K562 (cell line): ENCODE results near the gene KMT2C.

ENCODE experiments used
- CBX3 ChIP-seq, 2 experiments: IDR thresholded peaks; 1 replicate in 1 of 2; 2 replicates in 1 of 2; pipeline ENCODE4 v1.6.1; 2012; ENCODE audit warnings: inconsistent platforms in 2 of 2, low read length in 2 of 2, borderline replicate concordance in 1 of 2, control low read depth in 1 of 2
- CEBPG ChIP-seq, 3 experiments: fragments of 200-800 bp in 1 of 3; sonication (Bioruptor generic) in 1 of 3; sonication (generic) in 1 of 3; formaldehyde crosslinking in 1 of 3; IDR thresholded peaks in 2 of 3; conservative IDR thresholded peaks in 1 of 3; 2 replicates each; pipeline versions ENCODE4 v1.6.1 to v1.8.0; 2016 to 2022; ENCODE audit warnings: missing compliant biosample characterization in 2 of 3, missing genetic modification characterization in 2 of 3, mild to moderate bottlenecking in 1 of 3, missing genetic modification reagents in 1 of 3
- CHD4 ChIP-seq: fragments of 200-600 bp; sonication (generic); IDR thresholded peaks from 3 replicates; pipeline ENCODE4 v1.6.1; 2012; ENCODE audit warnings: low read depth, mild to moderate bottlenecking, mixed read lengths, low read length, inconsistent platforms; ENCODE audit not compliant: insufficient read depth, insufficient replicate concordance, poor library complexity, severe bottlenecking
- EZH2 ChIP-seq: IDR thresholded peaks from 2 replicates; pipeline ENCODE4 v1.6.1; 2012; ENCODE audit warnings: low read depth, mild to moderate bottlenecking, inconsistent platforms, low read length, borderline replicate concordance
- KDM5B ChIP-seq: fragments of 200-600 bp; sonication (generic); IDR thresholded peaks from 2 replicates; pipeline ENCODE4 v1.6.1; 2012; ENCODE audit warnings: low read depth, mild to moderate bottlenecking, moderate library complexity, low read length, control low read depth, inconsistent platforms; ENCODE audit not compliant: insufficient replicate concordance
- RBM39 ChIP-seq: fragments of 200-400 bp; formaldehyde crosslinking; optimal IDR thresholded peaks from 2 replicates; pipeline ENCODE3; 2018; ENCODE audit warnings: low read depth, low read length
- SIX5 ChIP-seq, 2 experiments: IDR thresholded peaks; 2 replicates each; pipeline ENCODE4 v1.6.1; 2011; ENCODE audit warnings: low read length in 2 of 2, borderline replicate concordance in 1 of 2, low read depth in 1 of 2, mild to moderate bottlenecking in 1 of 2, moderate library complexity in 1 of 2; ENCODE audit not compliant: insufficient read depth in 1 of 2
- SREBF1 ChIP-seq: fragments of 150-350 bp; IDR thresholded peaks from 2 replicates; pipeline ENCODE4 v1.6.1; 2014; ENCODE audit warnings: antibody characterized with exemption, low read depth, low read length, borderline replicate concordance
- SRSF9 ChIP-seq: fragments of 200-400 bp; formaldehyde crosslinking; IDR thresholded peaks from 2 replicates; pipeline ENCODE4 v1.6.1; 2017; ENCODE audit warnings: low read depth, low read length, borderline replicate concordance
- ZFP36 ChIP-seq: fragments of 150-350 bp; IDR thresholded peaks from 2 replicates; pipeline ENCODE4 v1.6.1; 2018; ENCODE audit warnings: low read length, low read depth; ENCODE audit not compliant: partially characterized antibody
- TF ChIP-seq, protein P1 (sequence below): IDR thresholded peaks from 2 replicates; pipeline ENCODE4 v1.6.1; 2011; ENCODE audit not compliant: insufficient read length; ENCODE audit errors: extremely low read depth
- TF ChIP-seq, protein P2 (sequence below): sonication (generic); formaldehyde crosslinking; IDR thresholded peaks from 2 replicates; pipeline ENCODE4 v1.8.1; 2023; ENCODE audit warnings: mild to moderate bottlenecking, missing genetic modification reagents, moderate library complexity
- TF ChIP-seq, protein P3 (sequence below), 3 experiments: IDR thresholded peaks in 2 of 3; conservative IDR thresholded peaks in 1 of 3; 2 replicates each; pipeline ENCODE4 v1.5.1; 2011 to 2012; ENCODE audit warnings: low read length in 3 of 3, mild to moderate bottlenecking in 3 of 3, control low read depth in 2 of 3, improper control_type of control experiment in 1 of 3, inconsistent platforms in 1 of 3, low read depth in 1 of 3, mixed read lengths in 1 of 3, moderate library complexity in 1 of 3; ENCODE audit not compliant: insufficient read depth in 2 of 3

DNA sequence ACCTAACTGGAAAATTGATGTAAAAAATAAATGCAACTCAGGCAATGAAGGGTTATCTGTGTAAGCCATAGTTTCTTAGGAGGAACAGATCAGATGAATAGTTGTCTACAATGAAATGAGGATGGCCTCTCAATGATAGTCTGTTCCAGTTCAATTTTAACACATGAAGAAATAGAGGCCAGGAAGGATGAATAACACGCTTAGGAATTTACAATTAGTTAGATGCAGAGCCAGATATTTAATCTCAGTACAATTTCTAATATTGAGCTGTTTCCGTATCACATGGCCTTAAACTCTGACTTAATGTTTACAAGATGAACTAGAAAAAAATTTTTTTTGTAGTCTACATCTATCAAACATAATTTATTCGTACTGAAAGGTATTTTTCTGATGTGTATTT, 233.7 kb downstream of the KMT2C start:
- TF ChIP-seq, protein P1, sequence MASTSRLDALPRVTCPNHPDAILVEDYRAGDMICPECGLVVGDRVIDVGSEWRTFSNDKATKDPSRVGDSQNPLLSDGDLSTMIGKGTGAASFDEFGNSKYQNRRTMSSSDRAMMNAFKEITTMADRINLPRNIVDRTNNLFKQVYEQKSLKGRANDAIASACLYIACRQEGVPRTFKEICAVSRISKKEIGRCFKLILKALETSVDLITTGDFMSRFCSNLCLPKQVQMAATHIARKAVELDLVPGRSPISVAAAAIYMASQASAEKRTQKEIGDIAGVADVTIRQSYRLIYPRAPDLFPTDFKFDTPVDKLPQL = no peak
- TF ChIP-seq CEBPG (CRISPR knock-in tag; IDR thresholded peaks at IDR 0.05) = no peak
- no peak for TF ChIP-seq CEBPG (tag; conservative IDR thresholded peaks at IDR 0.05 in 1 of 2, IDR thresholded peaks at IDR 0.05 in 1 of 2)
- TF ChIP-seq, protein P2, sequence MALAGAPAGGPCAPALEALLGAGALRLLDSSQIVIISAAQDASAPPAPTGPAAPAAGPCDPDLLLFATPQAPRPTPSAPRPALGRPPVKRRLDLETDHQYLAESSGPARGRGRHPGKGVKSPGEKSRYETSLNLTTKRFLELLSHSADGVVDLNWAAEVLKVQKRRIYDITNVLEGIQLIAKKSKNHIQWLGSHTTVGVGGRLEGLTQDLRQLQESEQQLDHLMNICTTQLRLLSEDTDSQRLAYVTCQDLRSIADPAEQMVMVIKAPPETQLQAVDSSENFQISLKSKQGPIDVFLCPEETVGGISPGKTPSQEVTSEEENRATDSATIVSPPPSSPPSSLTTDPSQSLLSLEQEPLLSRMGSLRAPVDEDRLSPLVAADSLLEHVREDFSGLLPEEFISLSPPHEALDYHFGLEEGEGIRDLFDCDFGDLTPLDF = no peak
- no peak for TF ChIP-seq SREBF1
- TF ChIP-seq, protein P3, sequence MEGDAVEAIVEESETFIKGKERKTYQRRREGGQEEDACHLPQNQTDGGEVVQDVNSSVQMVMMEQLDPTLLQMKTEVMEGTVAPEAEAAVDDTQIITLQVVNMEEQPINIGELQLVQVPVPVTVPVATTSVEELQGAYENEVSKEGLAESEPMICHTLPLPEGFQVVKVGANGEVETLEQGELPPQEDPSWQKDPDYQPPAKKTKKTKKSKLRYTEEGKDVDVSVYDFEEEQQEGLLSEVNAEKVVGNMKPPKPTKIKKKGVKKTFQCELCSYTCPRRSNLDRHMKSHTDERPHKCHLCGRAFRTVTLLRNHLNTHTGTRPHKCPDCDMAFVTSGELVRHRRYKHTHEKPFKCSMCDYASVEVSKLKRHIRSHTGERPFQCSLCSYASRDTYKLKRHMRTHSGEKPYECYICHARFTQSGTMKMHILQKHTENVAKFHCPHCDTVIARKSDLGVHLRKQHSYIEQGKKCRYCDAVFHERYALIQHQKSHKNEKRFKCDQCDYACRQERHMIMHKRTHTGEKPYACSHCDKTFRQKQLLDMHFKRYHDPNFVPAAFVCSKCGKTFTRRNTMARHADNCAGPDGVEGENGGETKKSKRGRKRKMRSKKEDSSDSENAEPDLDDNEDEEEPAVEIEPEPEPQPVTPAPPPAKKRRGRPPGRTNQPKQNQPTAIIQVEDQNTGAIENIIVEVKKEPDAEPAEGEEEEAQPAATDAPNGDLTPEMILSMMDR (IDR thresholded peaks at IDR 0.05 in 2 of 3, conservative IDR thresholded peaks at IDR 0.05 in 1 of 3; ENCODE audit: insufficient read depth in 2 of 3, low read depth in 1 of 3, low read length in 3 of 3) = no peak
- no peak for TF ChIP-seq SRSF9
- TF ChIP-seq RBM39 = no peak
- no peak for TF ChIP-seq CHD4
- TF ChIP-seq CBX3 (IDR thresholded peaks at IDR 0.05; ENCODE audit: borderline replicate concordance in 1 of 2, low read length in 2 of 2) = no peak
- TF ChIP-seq ZFP36 = no peak
- no peak for TF ChIP-seq KDM5B
- no peak for TF ChIP-seq SIX5 (IDR thresholded peaks at IDR 0.05; ENCODE audit: borderline replicate concordance in 1 of 2, insufficient read depth in 1 of 2, low read depth in 1 of 2, low read length in 2 of 2)
- TF ChIP-seq EZH2 = no peak
